Activated CD4-positive, alpha-beta T cell treated with anti-CD3 and anti-CD28 coated beads for 36 hours (primary cell): ENCODE data around the gene SPATA2L. TPM values are rescaled to one million over a fixed set of nuclear protein-coding genes. Genes with fewer than 3 reads are reported as not detected.
"Not testable (repeated sequence)": the region's sequence is repeated elsewhere in the genome, so short reads cannot be mapped to it uniquely, and the experiment has no call there.

Experiments
- ATAC-seq: fragments of 200-7000 bp; cut with Tn5 transposase; one replicate; pipeline ENCODE4 v1.10.0; 2021; ENCODE audit warnings: mild to moderate bottlenecking, moderate library complexity
- CTCF ChIA-PET: fragments of 350-600 bp; sonication (Branson Sonifier 250); formaldehyde crosslinking; loops from one replicate; lab custom pipeline; 2021; ENCODE audit warnings: antibody characterized with exemption; lab: Charles Lee
- POLR2A ChIA-PET: fragments of 350-600 bp; sonication (Branson Sonifier 250); formaldehyde crosslinking; loops from one replicate; lab custom pipeline; 2021; ENCODE audit warnings: antibody characterized with exemption, inconsistent platforms; lab: Charles Lee
- DNase-seq: peaks from one replicate; pipeline ENCODE4 v3.0.0-alpha.2; 2020
- H3K27ac Mint-ChIP-seq: one replicate; pipeline ENCODE4 v1.8.0; 2021; ENCODE audit warnings: mixed read lengths
- H3K27me3 Mint-ChIP-seq: one replicate; pipeline ENCODE4 v1.8.0; 2021; ENCODE audit warnings: mixed read lengths
- H3K36me3 Mint-ChIP-seq: one replicate; pipeline ENCODE4 v1.8.0; 2021; ENCODE audit warnings: low read depth, mixed read lengths
- H3K4me1 Mint-ChIP-seq: one replicate; pipeline ENCODE4 v1.8.0; 2021; ENCODE audit warnings: mixed read lengths
- H3K4me3 Mint-ChIP-seq: one replicate; pipeline ENCODE4 v1.8.0; 2021; ENCODE audit warnings: mild to moderate bottlenecking, moderate library complexity, mixed read lengths
- H3K9me3 Mint-ChIP-seq: one replicate; pipeline ENCODE4 v1.8.0; 2021; ENCODE audit warnings: low read depth, mixed read lengths
- intact Hi-C, 2 experiments: fragments of 100-400 bp; cut with DNase I in 1 of 2; cut with micrococcal nuclease in 1 of 2; formaldehyde crosslinking; loops; one replicate each; pipeline versions ENCODE4 v1.14.2 to v1.15.1; 2022 to 2024; cut with DNase I, micrococcal nuclease
- total RNA-seq, 2 experiments: library from RNA; stranded (reverse); gene quantifications; one replicate each; pipeline ENCODE4 v1.2.3, GENCODE V29; 2021

The SPATA2L gene
- total RNA-seq, 2 experiments from 2014 or later: 4.9 to 6.5 TPM

- Mint-ChIP-seq H3K9me3 (no peaks in the 10 kb centered on the region), H3K27ac (no peak overlapping the region), H3K4me3 (peak overlapping the region; percentile 86), H3K4me1 (peaks cover 14% of the 10 kb centered on the region), H3K27me3 (no peaks in the 10 kb centered on the region), H3K36me3 (peaks cover 18% of the 10 kb centered on the region)
- ChIA-PET POLR2A (no interaction called here), CTCF (interaction anchor here (0.7 to 2.2 kb wide), 3 partner anchors 11 to 18 kb away, joined by 3 to 13 read pairs (median 4); no protein-coding TSS in a partner anchor)
- DNase-seq (no peak), ATAC-seq (no peak)
- intact Hi-C loops: no loop called here
Observed at GRCh38 chr16:89688395-89688794, 13.1 kb downstream of the SPATA2L start.

- Mint-ChIP-seq H3K27me3 (no peaks in the 10 kb centered on the region), H3K36me3 (peaks cover 15% of the 10 kb centered on the region), H3K4me3 (peak overlapping the region; percentile 86), H3K27ac (peak overlapping the region; percentile 88), H3K4me1 (peaks cover 14% of the 10 kb centered on the region), H3K9me3 (no peaks in the 10 kb centered on the region)
- ATAC-seq (peak; percentile 32), DNase-seq (peak; percentile 43)
- ChIA-PET CTCF (interaction anchor here (0.7 to 2.5 kb wide), 5 partner anchors 10 to 286 kb away, joined by 3 to 12 read pairs (median 3); no protein-coding TSS in a partner anchor), POLR2A (interaction anchor here (0.6 to 1.0 kb wide), 3 partner anchors 13 to 289 kb away, joined by 3 to 5 read pairs (median 4); no protein-coding TSS in a partner anchor)
- intact Hi-C loops: loop anchor here in 1 of 2 experiments (2.0 kb wide), 1 partner anchor 13 kb away; the partner anchor contains the start of gene SPATA2L
Observed at GRCh38 chr16:89687092-89687940, 14.2 kb downstream of the SPATA2L start.

GRCh38 chr16:89686520-89687091 lies 14.9 kb downstream of the SPATA2L start, which contains the start of gene CDK10:
TSS of gene CDK10 (plus strand) at chr16:89686689. CDS start at chr16:89686711, 22 bp downstream.
- POLR2A ChIA-PET: interaction anchor here (0.6 to 1.0 kb wide), 4 partner anchors 14 to 288 kb away, joined by 3 to 5 read pairs (median 4); no protein-coding TSS in a partner anchor
- H3K36me3 Mint-ChIP-seq: peaks cover 15% of the 10 kb centered on the region
- ATAC-seq: peak; percentile 90
- CTCF ChIA-PET: interaction anchor here (0.7 to 2.5 kb wide), 4 partner anchors 14 to 286 kb away, joined by 3 to 12 read pairs (median 4); no protein-coding TSS in a partner anchor
- H3K27me3 Mint-ChIP-seq: no peaks in the 10 kb centered on the region
- no peaks in the 10 kb centered on the region for H3K9me3 Mint-ChIP-seq
- peaks cover 14% of the 10 kb centered on the region for H3K4me1 Mint-ChIP-seq
- DNase-seq: peak; percentile 92
- H3K27ac Mint-ChIP-seq: peak within 1 kb of the TSS; percentile 88
- peak within 1 kb of the TSS; percentile 86 for H3K4me3 Mint-ChIP-seq
- intact Hi-C loops: loop anchor here (1.0 to 2.0 kb wide), 9 partner anchors 14 to 829 kb away; partner anchors contain the start of genes CHMP1A (in 1 of the 2), FANCA (in 1 of the 2), PRDM7 (in 1 of the 2) and SPATA2L (in 1 of the 2)

GRCh38 chr16:89685916-89686315 lies 15.6 kb downstream of the SPATA2L start:
- H3K4me3 Mint-ChIP-seq: peak overlapping the region; percentile 86
- CTCF ChIA-PET: interaction anchor here (0.8 to 2.5 kb wide), 3 partner anchors 14 to 110 kb away, joined by 3 to 12 read pairs (median 5); partner anchors contain the start of gene CPNE7
- intact Hi-C loops: loop anchor here (1.0 to 2.0 kb wide), 9 partner anchors 14 to 829 kb away; partner anchors contain the start of genes CHMP1A (in 1 of the 2), FANCA (in 1 of the 2), PRDM7 (in 1 of the 2) and SPATA2L (in 1 of the 2)
- DNase-seq (no peak), ATAC-seq (no peak)
- H3K4me1 Mint-ChIP-seq: peaks cover 14% of the 10 kb centered on the region
- POLR2A ChIA-PET: interaction anchor here (0.9 to 1.0 kb wide), 2 partner anchors 14 to 122 kb away, joined by 4 to 5 read pairs; no protein-coding TSS in a partner anchor
- H3K36me3 Mint-ChIP-seq: peaks cover 15% of the 10 kb centered on the region
- H3K27me3 Mint-ChIP-seq: no peaks in the 10 kb centered on the region
- H3K9me3 Mint-ChIP-seq: no peaks in the 10 kb centered on the region
- H3K27ac Mint-ChIP-seq: no peak overlapping the region

- Mint-ChIP-seq H3K9me3 (no peaks in the 10 kb centered on the region), H3K4me3 (no peak overlapping the region)
- CTCF ChIA-PET: no interaction called here
Observed at GRCh38 chr16:89678258-89678657, 23.2 kb downstream of the SPATA2L start.

GRCh38 chr16:89672177-89672941 lies 29.1 kb downstream of the SPATA2L start:
- Mint-ChIP-seq H3K27ac (no peak overlapping the region), H3K9me3 (no peaks in the 10 kb centered on the region), H3K4me3 (no peak overlapping the region), H3K36me3 (no peaks in the 10 kb centered on the region), H3K4me1 (peaks cover 24% of the 10 kb centered on the region), H3K27me3 (no peaks in the 10 kb centered on the region)
- no peak for DNase-seq
- ATAC-seq: no peak
- POLR2A ChIA-PET: no interaction called here
- CTCF ChIA-PET: interaction anchor here (0.8 to 1.5 kb wide), 2 partner anchors 19 to 34 kb away, joined by 3 read pairs; no protein-coding TSS in a partner anchor
- intact Hi-C loops: no loop called here

More at GRCh38 chr16:89678258-89678657, 23.2 kb downstream of the SPATA2L start:
- H3K27me3 Mint-ChIP-seq: no peaks in the 10 kb centered on the region
- POLR2A ChIA-PET: interaction anchor here (0.6 kb wide), 1 partner anchor 342 kb away, joined by 3 read pairs; no protein-coding TSS in a partner anchor
- H3K4me1 Mint-ChIP-seq: no peaks in the 10 kb centered on the region
- intact Hi-C loops: no loop called here
- no peak overlapping the region for H3K27ac Mint-ChIP-seq
- ATAC-seq (no peak), DNase-seq (no peak)
- no peaks in the 10 kb centered on the region for H3K36me3 Mint-ChIP-seq

- POLR2A ChIA-PET: interaction anchor here (0.6 kb wide), 1 partner anchor 28 kb away, joined by 7 read pairs; no protein-coding TSS in a partner anchor
- ATAC-seq, DNase-seq, H3K36me3 Mint-ChIP-seq, H3K27ac Mint-ChIP-seq, H3K4me3 Mint-ChIP-seq, H3K9me3 Mint-ChIP-seq, intact Hi-C loops, H3K27me3 Mint-ChIP-seq: not testable (repeated sequence)
- H3K4me1 Mint-ChIP-seq: peaks cover 24% of the 10 kb centered on the region
- CTCF ChIA-PET: interaction anchor here (0.6 to 0.9 kb wide), 2 partner anchors 15 to 422 kb away, joined by 3 to 5 read pairs; partner anchors contain the start of gene CDK10
Observed at GRCh38 chr16:89671565-89671964, 29.9 kb downstream of the SPATA2L start.

- intact Hi-C loops: no loop called here
- DNase-seq: no peak
- Mint-ChIP-seq H3K36me3 (peaks cover 5% of the 10 kb centered on the region), H3K9me3 (no peaks in the 10 kb centered on the region), H3K27me3 (no peaks in the 10 kb centered on the region), H3K4me3 (no peak overlapping the region), H3K27ac (no peak overlapping the region), H3K4me1 (peaks cover 24% of the 10 kb centered on the region)
- ChIA-PET POLR2A (interaction anchor here (0.6 kb wide), 1 partner anchor 29 kb away, joined by 7 read pairs; no protein-coding TSS in a partner anchor), CTCF (interaction anchor here (0.6 to 0.9 kb wide), 3 partner anchors 16 to 421 kb away, joined by 3 to 5 read pairs (median 3); partner anchors contain the start of gene CDK10)
- peak; percentile 45 for ATAC-seq
Observed at GRCh38 chr16:89670496-89671431, 30.7 kb downstream of the SPATA2L start.

- ChIA-PET POLR2A (no interaction called here), CTCF (no interaction called here)
- H3K27me3 Mint-ChIP-seq: no peaks in the 10 kb centered on the region
- H3K36me3 Mint-ChIP-seq: peaks cover 5% of the 10 kb centered on the region
- no peak for ATAC-seq
- no peaks in the 10 kb centered on the region for H3K9me3 Mint-ChIP-seq
- DNase-seq: no peak
- intact Hi-C loops: no loop called here
- H3K4me3 Mint-ChIP-seq: no peak overlapping the region
- peaks cover 24% of the 10 kb centered on the region for H3K4me1 Mint-ChIP-seq
- H3K27ac Mint-ChIP-seq: no peak overlapping the region
Observed at GRCh38 chr16:89669755-89670154, 31.8 kb downstream of the SPATA2L start.
